GM04503 (cell line): ENCODE measurements around the gene CBLC.
A peak's percentile ranks its signal among the peaks of the same experiment; 100 is the strongest.

Source experiments
- DNase-seq: peaks from one replicate; pipeline ENCODE4 v3.0.0-alpha.2; 2012; ENCODE audit warnings: low read depth

Gene CBLC

DNA sequence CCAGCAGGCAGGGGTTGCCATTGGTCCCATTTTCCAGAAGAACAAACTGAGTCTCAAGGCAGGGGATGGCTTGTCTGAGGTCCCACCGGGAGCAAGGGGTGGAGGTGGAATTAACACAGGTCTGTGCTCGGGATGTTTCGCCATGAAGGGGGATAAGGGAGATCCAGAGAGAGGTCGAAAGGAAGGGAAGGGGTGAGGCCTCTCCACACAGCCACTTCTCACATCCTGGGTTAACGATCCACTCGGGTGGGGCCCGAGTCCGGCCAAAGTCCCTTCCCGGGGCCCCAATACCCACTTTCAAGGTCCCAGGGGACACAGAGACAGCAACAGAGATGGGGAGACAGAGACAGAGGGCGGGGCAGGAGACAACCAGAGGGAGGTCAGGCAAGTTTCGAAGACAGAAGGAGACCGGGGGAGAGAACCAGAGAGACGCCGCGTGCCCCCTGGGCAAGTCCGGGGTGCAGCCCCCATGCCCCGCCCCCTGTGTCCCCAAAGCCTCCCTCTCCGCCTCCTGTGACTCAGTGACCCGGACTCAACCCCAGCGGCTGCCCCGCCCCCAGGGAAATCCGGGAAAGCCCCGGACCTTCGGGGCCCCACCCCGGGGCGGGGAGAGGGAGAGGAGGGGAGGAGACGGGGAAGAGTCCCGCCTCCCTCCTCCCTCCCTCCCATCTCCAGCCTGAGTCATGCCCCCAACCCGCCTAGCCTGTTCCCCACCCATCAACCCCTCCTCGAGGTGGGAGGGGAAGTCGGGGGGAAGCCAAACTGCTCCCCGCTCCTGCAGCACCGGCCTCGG lies 30.5 kb upstream of the CBLC start:
- peak; percentile 82 for DNase-seq

DNA sequence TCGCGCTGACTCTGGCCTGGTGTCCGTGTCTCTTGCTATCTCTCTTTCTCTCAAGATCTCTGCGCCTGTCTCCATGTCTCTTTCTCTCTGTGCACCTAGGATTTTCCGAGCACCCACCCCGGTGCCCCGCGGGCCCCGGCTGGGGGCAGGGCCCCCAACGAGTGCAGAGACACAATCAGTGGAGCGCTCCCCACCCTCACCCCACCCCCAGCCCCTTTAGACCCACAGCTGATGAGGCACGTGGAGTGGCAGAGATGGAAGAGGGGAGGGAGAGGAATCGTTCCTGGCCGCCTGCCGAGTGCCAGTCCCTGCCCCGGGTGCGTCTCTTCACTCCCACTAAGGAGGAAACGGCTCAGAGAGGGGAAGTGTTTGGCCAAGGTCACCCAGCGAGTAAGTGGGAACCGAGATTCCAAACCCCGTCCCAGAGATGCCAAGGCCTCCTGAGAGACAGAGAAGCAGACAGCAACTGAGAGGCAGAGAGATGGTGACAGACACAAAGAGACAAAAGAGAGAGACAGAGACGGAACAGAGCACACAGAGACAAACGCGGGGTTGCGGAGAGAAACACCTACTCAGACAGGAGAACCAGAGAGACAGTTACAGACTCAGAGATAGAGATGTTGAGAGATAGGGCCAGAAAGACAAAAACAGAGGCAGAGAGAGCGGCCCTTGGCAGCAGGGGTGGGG lies 29.8 kb upstream of the CBLC start:
- no peak for DNase-seq

DNA sequence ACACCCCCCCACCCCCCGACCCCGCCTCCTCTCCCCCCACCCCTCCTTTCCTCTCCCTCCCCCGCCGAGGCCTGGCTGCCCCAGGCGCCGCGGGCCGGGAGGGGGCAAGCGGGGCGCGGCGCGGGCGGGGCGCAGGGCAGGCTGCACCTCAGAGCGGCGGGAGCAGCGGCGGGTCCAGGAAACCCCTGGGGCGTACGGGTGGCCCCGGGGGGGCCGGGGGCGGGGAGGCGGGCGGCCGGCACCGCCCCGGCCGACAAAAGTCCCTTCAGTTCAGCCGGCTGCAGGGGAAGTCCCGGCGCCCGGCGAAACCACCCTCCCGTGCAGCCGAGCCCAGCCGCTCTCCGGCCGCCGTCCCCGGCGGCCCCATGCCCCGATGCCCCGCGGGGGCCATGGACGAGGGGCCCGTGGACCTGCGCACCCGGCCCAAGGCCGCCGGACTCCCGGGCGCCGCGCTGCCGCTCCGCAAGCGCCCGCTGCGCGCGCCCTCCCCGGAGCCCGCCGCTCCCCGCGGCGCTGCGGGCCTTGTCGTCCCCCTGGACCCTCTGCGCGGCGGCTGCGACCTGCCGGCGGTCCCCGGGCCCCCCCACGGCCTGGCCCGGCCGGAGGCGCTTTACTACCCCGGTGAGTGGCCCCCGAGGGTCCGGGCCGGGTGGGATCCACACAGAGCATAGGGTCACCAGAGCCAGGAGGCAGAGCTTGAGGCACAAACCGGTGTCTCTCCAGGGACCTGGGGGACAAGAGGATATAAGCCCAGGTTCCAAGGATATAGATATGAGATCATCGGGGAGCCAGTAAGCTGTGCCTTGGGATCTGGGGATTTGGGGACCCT lies 29.1 kb upstream of the CBLC start, which contains the start of gene BCL3:
TSS of gene BCL3 (plus strand) at position 283 of the 829 bp plus-strand sequence. CDS start at position 366, 83 bp downstream.
- DNase-seq, result no peak

DNA sequence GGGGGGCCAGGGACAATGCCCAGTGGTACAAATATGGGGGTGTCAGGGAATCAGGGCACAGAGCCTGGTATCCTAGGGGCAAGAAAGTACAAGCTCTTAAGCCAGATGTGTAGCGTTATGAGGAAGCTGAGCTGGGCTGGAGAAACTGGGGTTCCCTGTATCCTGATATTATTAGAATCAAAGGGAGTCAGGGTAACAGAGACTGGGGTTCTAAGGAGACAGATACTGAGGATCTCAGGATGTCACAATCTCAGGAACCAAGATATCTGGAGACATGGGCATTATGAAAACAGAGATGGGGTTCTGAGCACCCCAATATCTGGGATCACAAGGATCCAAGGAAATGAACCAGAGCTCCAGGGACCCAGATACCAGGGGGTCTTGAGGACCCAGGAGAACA lies 28.4 kb upstream of the CBLC start:
- no peak for DNase-seq

DNA sequence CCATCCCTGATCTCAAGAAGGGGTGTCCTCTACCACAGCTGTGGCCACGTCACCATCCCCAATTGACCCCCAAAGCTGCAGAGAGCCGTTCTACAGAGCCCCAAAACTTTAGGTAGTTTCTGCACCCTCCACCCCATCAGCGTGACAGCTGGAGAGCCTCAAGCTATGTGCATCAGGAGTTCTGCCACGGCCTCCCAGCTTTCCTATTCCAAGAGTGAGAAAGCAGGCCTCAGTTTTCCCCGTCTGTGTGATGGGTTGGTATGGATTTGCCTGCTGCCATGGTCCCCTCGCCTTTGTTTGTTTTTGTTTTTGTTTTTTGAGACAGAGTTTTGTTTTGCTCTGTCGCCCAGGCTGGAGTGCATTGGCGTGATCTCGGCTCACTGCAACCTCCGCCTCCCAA lies 27.7 kb upstream of the CBLC start:
- no peak for DNase-seq

DNA sequence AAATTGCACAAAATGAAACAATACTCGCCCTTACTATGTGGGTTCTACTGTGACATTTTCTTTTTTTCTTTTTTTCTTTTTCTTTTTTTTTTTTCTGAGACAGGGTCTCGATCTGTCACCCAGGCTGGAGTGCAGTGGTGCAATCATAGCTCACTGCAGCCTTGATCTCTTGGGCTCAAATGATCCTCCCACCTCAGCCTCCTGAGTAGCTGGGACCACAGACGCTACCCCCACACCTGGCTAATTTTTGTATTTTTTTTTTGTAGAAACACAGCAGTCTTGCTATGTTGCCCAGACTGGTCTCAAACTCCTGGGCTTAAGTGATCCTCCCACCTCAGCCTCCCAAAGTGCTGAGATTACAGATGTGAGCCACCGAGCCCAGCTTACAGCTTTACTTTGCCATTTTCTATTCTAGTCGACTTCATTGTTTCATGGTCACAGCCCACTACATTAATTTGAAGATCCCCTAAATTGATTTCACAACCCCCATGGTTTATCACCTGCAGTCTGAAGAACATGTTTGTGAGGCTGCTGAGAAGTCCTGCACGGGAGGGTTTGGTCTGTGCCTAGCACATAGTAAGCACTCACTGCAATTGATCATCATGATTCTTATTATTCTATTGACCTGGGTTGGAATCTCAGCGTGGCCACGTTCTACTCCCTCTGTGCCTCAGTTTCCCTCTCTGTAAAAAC lies 25.4 kb upstream of the CBLC start:
- DNase-seq, result no peak

DNA sequence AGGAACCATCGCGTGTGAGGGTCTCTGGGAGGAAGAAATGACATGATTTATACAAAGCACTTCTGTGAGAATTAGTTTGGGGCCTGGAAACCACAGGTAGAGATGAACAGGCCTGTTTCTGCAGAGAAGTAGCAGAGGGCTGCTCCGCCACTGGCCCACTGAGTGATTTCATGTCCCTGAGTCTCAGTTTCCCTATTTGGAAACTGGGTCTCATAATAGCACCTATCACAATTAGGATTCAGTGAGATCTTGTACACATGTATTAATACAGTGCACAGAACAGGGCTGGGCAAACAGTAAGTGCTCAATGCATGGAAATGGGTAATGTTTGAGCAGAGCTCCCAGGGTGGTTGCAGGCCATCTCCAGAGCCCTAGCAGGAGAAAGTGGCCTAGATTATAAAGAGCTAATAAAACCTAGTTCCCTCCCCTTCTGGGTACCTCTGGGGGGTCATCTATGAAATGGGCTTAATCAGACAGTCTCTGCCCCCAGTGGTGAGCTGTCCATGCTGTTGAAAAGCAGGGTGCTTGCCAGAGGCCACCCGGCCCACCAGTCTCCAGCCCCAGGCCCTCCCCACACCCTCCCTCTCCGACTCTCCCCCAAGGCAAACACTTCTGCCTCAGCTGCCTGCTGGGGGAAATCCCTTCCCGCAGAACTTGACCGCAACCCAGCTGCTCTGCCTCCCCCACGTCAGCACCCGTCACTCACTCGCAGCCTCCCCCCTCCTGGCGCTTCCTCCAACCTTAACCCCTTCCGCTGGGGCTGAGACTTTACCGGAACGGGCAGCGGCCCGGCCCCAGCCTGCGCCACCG lies 24.7 kb upstream of the CBLC start:
- DNase-seq, result no peak

DNA sequence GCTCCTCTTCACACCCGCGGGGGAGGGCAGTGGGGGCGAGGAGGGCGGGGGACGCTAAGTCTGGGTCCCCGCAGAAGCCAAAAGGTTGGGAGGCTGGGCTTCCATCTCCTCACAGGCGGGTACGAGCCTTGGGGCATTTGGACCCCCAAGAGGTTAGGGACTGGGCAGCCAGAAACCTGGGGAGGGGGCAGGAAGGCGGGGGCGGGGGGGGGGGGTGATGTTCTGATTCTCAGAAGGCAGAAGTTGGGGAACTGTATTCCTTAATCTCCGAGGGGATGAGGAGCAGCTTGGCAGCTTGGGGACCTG lies 24.1 kb upstream of the CBLC start:
- no peak for DNase-seq

DNA sequence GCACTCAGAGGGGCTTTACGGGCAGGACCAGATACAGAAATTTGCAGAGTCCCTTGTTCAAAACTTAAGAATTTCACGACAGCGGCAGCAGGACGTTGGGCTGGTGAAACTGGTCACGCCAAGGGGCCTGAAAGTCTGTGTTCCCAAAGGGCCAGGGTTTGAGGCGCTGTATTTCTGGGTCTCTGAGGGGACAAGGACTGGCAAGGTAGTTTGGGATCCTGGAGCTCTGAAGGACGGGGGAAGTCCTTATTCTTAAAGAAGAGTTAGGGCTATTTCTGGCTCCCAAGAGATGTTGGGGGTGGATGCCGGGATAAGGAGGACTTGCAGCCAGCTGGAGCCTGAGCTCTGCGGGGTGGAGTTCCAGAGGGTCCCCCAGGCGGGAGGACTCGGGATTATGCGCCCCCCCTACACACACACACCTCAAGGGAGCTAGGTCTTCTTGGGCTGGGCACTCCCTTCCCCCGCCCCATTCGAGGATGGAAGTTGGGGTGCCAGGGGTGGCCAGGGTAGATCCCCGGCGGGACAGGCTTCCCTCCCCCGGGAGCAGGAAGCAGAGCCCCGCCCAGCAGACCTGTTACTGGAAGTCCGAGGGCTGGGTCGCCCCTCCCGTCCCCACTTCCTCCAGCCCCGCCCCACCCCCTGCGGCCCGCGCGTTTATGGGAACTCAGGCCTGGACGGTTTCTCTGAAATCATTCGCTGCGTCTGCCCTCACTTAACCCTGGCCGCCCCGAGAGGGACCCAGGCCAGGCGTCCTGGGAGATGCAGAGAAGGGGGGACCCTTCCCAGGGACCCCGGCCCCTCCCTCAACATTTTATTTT lies 23.5 kb upstream of the CBLC start:
- DNase-seq, result no peak

DNA sequence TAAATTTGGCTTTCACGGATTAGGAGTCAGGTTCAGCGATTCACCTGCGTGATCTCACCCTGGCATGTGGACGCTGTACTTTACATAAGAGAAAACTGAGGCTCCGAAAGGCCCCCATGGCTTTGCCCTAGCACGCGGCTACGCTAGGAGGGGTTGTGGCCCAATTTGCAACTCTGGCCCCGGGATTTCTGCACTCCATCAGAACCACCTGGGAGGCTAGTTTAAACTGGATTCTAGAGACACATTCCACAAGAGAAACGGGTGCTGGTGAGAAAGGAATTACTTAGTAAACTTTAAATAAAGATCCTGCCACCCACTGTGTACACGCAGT lies 23.0 kb upstream of the CBLC start:
- DNase-seq, result no peak

DNA sequence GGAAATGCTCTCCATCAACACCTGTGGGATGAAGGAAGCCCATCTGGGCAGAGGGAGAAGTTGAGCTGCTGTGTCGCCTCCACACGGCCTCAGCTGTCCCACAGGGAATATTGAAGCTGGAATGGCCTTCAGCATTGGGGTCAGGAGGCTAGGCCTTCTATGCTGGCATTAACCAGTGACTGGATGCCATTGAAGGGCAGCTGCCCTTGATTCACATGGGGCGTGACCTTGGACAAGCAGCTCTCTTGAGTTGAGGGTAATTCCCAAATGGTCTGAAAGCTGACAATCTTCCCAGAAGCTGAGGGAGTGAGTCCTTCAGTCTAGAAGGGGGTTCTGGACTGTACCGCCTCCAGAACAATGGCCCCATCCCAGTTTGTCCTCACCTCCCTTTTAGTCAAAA lies 22.5 kb upstream of the CBLC start:
- no peak for DNase-seq

DNA sequence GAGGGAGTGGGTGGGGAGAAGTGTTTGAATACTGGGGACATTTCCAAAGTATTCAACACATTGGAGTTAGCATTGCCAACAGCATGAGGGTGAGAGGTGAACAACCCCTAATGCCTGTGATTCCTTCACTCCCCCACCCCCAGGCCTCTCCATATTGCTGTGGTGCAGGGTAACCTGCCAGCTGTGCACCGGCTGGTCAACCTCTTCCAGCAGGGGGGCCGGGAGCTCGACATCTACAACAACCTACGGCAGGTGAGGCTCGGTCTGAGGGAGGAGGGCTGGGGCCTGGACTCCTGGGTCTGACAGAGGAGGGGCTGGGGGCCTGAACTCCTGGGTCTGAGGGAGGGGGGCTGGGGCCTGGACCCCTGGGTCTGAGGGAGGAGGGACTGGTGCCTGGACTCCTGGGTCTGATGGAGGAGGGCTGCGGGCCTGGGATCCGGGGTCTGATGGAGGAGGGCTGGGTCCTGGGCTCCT lies 21.6 kb upstream of the CBLC start:
- DNase-seq, result no peak

DNA sequence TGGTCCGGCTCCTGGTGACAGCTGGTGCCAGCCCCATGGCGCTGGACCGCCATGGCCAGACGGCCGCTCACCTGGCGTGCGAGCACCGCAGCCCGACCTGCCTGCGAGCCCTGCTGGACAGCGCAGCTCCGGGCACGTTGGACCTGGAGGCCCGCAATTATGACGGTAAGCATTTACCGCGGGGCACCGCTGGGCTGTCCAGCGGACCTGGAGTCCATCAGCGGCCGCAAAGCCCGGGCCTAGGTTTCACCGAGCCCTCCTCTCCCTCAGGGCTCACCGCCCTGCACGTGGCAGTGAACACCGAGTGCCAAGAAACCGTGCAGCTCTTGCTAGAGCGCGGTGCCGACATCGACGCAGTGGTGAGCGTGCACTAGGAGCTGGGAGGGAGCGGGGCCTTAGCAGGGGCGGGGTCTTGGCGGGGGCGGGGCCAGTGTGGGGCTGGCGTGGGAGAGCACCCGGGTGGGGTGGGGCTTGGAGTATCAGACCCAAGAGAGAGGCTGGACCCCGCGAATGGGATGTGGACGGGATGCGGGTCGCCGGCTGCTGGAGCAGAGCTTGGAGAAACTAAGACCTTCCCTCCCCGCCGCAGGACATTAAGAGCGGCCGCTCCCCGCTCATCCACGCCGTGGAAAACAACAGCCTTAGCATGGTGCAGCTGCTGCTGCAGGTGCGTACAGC lies 20.5 kb upstream of the CBLC start:
- no peak for DNase-seq

DNA sequence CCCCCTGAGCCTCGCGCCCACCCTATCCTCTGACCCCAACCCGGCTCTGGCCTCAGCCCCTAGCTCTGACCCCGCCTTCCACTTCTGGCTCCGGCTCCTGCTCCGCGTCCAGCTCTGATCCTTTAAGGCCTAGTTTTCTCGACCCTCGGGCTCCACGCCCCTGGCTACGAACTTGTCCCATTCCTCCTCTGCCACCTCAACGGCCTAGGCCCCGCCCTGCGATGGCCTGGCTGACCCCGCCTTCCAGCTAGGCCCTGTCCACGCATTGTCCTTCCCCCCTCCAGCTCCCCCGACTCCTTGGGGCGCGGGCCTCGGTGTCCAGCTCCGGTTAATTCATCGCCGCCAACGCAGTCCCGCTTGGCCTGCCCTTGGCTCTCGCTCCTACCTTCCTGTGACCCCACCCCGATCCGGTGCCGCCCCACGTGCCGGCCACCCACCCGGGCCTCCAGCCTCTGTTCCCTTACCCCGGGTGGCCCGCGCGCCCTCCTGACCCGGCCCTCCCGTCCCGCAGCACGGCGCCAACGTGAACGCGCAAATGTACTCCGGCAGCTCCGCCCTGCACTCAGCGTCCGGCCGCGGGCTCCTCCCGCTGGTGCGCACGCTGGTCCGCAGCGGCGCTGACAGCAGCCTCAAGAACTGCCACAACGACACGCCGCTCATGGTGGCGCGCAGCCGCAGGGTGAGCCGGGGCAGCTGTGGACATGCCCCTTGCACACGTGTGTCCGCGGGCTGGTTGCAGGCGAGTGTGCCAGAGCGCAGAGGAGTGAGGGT lies 19.8 kb upstream of the CBLC start:
- no peak for DNase-seq

DNA sequence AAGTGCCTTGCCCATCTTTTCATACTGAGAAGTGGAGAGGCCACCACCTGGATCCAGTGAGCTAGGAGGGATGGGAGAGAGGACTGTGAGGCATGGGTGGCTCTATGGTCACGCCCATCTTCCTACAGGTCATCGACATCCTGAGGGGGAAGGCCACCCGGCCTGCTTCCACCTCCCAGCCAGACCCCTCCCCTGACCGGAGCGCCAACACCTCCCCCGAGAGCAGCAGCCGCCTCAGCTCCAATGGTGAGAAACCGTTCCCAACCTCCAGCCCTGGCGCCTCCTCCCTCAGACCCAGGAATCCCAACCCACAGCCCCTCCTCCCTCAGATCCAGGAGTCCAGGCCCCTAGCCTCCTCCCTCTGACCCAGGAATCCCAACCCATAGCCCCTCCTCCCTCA lies 19.1 kb upstream of the CBLC start:
- no peak for DNase-seq

DNA sequence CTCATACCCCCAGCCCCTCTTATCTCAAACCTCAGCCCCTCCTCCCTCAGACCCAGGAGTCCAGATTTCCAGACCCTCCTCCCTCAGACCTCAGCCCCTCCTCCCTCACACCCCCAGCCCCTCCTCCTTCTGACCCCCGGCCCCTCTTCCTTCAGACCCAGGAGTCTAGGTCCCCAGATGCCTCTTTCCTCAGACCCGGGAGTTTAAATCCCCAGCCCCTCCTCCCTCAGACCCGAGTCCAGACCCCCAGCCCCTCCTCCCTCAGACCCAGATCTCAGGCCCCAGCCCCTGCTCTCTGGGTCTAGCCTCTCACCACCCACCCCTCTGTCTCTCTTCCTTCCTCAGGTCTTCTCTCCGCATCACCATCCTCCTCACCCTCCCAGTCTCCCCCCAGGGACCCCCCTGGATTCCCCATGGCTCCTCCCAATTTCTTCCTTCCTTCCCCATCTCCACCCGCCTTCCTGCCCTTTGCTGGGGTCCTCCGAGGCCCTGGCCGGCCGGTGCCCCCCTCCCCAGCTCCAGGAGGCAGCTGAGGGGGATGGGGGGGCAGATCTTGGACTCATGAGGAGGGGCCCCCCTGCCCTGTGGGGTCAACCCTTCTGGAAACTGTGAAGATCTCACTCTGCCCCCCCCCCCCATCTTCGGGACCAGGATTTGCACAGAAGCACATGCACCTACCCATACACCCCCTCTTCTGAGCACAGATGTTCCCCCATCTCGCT lies 18.4 kb upstream of the CBLC start:
- no peak for DNase-seq

DNA sequence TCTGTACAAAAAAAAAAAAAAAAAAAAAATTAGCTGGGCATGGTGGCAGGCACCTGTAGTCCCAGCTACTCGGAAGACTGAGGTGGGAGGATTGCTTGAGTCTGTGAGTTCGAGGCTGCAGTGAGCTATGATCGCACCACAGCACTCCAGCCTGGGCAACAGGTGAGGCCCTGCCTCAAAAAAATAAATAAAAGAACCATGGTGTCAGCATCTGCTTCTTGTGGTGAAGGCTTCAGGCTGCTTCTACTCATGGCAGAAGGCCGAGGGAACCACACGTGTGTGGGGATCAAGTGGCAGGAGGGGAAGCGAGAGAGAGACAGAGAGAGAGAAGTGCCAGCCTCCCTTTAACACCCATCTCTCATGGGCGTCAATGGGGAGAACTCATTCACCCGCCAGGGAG lies 15.7 kb upstream of the CBLC start:
- DNase-seq, result no peak
